HG03045 (cell line): ENCODE data around the gene CEP89.
"Not testable (repeated sequence)": the region's sequence is repeated elsewhere in the genome, so short reads cannot be mapped to it uniquely, and the experiment has no call there.

Source experiments
- ATAC-seq: cut with Tn5 transposase; IDR thresholded peaks from one replicate; pipeline ENCODE4 v1.9.1; 2021; ENCODE audit warnings: mild to moderate bottlenecking, moderate library complexity; ENCODE audit not compliant: unreplicated experiment

The CEP89 gene

DNA sequence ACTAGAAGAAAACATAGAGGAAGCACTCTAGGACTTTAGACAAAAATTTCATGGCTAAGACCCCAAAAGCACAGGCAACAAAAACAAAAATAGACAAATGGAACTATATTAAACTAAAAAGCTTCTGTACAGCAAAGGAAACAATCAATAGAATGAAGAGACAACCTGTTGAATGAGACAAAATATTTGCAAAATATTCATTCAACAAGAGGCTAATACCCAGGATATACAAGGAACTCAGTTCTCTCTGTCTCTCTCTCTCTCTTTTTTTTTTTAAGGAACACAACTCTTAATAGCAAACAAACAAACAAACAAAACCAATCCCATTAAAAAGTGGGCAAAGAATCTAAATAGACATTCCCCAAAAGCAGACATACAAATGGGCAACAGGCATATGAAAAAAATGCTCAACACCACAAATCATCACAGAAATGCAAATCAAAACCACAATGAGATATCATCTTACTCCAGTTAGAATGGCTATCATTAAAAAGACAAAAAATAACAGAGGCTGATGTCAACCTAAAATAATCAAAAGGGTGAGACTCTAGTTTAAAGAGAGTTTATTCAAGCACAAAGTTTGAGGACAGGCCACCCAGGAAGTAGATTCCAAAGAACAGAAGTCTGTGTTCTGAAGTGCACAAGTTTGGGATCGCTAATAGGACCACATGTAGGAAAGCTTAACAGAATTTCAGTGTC, 75.1 kb downstream of the CEP89 start:
- ATAC-seq, result no peak

DNA sequence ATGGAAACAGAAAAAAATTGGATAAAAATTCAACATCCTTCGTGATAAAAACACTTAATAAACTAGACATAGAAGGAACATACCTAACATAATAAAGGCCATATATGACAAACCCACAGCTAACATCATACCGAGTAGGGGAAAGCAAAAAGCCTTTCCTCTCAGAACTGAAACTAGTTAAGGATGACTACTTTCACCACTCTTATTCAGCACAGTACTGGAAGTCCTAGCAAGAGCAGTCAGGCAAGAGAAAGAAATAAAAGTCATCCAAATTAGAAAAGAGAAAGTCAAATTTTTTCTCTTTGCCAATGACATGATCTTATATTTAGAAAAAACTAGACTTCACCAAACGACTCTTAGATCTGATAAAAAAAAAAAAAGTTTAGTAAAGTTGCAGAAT, 76.4 kb downstream of the CEP89 start:
- no peak for ATAC-seq

DNA sequence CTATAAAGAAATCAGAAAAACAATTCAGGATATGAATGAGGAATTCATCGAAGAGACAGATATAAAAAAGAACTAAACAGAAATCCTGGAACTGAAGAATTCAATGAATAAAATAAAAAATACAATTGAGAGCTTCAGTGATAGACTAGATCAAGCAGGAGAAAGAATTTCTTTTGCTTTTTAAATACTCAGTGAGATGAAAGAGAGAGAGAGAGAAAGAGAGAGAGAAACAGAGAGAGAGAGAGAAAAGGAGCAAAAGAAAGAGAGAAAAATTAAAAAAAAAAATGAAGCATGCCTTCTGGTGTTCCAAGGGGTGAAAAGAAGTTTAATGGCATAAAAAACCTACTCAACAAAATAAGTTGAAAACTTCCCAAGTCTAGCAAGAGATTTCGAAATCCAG, 80.1 kb downstream of the CEP89 start:
- no peak for ATAC-seq

DNA sequence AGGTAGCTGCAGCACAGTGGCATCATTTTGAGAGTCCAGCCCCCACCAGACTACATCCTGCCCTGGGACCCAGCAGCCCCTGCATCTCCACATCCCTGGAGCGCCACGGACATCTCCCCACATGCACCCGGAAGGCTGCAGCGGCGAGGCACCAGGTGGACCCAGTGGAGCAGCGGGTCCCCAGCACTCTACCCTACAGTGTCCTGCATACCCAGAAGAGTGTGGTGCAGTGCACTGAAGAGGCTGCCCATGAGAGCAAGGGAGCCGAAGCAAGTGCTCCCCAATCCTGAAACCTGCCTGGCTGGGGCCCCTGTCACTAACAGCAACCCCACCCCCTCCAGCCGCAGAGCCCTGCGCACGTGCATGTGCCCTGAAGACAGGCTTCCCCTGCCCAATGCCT, 80.9 kb downstream of the CEP89 start:
- ATAC-seq, result no peak

GRCh38 chr19:32890326-32890725, 81.4 kb downstream of the CEP89 start:
- ATAC-seq, result no peak

DNA sequence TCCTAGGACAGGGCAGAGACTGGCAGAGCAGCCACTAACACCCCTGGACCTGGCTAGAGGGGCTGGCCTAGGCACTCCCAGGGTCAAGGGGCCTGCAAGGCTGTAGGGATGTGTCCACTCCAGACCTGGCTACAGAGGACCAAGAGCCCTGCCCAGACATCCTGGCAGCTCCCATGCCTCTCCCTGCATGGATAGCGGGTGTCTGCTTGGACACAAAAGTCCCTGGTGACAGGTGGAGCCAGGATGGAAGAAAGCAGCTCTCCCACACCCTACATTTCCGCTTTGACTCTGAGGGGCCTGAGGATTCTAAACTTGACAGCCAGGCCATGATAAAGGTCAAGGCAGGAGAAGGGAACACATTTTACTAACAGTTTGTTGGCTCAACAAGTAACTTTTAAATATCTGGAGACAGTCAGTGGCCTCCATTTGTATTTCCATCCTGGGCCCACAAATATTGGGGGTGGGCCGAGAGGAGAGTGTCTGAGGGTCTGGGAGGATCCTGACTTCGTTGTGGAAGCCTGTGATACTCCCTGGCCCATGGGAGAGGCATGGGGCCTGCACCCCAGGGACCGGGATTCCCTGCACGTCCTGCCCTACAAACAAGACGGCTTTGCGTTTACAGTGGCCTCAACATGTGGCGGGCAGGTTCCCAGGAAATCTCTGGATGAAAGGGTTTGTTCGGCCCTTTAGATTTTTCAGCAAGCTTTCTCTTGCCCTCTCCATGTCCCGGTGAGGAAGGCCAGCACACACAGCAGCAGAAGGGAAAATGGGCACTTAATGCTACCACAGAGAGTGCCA, 82.4 kb downstream of the CEP89 start:
- ATAC-seq, result no peak

DNA sequence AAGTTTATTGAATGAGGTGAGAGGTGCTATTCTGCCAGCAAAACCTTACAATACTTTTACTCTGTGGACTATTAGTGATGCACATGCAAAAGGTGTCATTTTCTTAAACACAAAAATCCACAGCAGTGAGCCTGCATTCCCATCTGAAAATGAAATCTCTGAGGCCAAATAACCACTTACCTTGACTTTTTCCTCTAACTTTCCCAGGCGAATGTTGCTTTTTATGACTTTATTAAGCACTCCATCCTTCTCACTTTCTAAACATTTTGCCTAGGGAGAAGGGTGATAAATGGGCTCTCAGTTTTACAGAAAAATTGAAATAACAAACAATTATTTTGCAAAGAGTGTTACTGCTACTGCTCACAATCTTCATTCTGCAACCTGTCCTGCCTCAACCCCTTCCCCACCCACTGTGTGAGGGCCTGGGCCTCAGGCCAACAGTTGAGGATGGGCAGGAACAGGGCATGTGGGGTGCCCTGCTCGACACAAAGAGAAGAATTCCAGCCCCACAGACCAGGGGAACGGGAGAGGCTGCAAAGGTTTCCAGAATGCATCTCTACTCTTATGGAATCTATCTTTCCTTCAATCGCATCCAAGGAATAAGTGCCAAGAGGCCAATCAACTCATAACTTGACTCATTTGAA, 84.1 kb downstream of the CEP89 start:
- ATAC-seq, result no peak

DNA sequence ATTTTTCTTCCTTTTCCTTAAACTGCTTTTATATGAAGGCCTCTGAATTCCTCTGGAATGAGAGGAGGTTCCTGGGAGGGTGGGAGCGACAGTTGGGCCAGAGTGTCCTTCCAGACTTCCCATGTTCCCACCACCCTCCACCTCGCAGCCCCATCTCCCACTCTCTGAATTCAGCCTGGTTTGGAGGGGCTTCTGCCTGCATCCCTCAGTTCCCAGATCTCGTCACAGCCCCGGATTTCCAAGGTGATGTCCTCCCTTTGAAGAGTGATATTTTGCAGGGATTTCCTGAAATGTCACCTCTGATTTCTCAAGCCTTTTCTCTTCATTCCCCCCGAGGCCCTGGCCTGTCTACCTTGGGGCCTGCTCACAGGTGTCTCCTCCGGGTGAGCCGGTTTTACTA, 85.5 kb downstream of the CEP89 start:
- no peak for ATAC-seq

GRCh38 chr19:32885255-32885654, 86.5 kb downstream of the CEP89 start:
- not testable (repeated sequence) for ATAC-seq

GRCh38 chr19:32881766-32882165, 90.0 kb downstream of the CEP89 start:
- no peak for ATAC-seq

- ATAC-seq, result no peak
These were observed 91.1 kb downstream of the CEP89 start for GRCh38 chr19:32880622-32881021.

- ATAC-seq, result no peak
These were observed 92.0 kb downstream of the CEP89 start for GRCh38 chr19:32879741-32880140.

DNA sequence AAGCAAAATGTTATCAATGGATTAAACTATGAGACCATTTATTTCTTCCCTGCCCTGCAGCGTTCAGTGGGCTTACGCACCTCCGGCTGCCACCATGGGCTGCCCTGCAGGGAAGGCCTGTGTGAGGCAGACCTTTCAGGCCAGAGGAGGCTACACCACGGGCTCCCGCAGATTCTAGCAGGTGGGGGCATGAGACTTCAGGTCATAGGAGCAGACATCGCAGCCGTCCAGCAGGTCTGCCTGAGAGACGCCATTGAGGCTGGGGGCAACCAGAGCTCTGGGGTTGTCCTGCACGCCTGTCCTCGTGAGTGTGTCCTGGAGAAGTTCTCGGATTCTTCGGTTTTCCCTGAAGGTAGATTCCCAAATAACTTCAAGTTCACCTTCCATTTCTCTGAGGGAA, 92.8 kb downstream of the CEP89 start:
- ATAC-seq, result no peak

GRCh38 chr19:32877977-32878745, 93.6 kb downstream of the CEP89 start:
- no peak for ATAC-seq

DNA sequence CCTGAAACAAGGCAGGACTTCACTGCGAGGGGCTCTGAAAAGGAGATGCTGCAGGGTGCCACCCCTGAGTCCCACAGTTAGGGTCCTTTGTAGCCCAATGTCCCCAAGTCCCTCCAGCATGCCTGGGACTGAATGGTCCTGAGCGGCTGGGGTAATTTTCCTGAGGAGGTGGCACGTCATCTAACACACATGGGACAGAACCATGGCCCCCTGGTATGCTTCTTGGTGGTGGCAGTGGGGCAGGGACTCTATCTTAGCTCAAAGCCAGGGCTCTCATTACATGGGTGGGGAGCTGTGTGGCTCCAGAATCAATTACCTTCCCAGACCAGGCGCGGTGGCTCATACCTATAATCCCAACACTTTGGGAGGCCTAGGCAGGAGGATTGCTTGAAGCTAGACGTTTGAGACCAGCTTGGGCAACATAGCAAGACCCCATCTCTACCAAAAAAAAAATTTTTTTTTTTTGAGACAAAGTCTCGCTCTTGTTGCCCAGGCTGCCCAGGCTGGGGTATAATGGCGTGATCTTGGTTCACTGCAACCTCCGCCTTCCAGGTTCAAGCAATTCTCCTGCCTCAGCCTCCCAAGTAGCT, 94.3 kb downstream of the CEP89 start:
- ATAC-seq, result no peak

- ATAC-seq, result no peak
These were observed 94.9 kb downstream of the CEP89 start for GRCh38 chr19:32876919-32877285.

DNA sequence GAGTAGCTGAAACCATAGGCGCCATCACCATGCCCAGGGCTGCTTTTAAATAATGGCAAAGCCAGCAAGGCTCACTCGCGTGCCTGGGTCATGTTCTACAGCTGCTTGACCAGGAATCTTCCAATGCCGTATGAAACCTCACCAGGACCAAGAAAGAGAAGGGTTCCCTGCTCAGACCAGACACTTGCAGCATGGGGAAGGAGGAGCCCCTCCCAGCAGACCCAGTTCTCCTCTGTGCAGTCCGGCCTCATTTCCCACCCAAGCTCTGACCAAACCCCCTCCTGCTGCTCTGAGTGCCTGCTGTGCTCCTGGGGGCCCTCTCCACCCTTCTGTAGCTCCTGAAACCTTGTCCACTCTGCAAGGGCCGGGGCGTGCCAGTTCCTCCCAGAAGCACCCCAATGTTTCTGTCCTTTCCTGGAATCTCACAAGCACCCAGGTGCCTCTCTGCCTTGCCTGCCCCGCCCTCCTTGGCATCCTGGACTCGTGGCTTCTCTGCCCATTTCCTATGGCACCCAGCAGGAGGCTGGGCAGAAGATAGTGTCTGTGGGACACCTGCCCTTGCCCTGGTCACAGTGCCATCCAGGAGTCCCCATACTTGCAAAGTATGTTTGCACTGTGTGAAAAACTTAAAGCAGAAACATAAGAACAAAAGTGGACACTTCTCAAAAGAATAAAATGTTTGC, 95.4 kb downstream of the CEP89 start:
- no peak for ATAC-seq

GRCh38 chr19:32875428-32875827, 96.3 kb downstream of the CEP89 start:
- ATAC-seq, result no peak

DNA sequence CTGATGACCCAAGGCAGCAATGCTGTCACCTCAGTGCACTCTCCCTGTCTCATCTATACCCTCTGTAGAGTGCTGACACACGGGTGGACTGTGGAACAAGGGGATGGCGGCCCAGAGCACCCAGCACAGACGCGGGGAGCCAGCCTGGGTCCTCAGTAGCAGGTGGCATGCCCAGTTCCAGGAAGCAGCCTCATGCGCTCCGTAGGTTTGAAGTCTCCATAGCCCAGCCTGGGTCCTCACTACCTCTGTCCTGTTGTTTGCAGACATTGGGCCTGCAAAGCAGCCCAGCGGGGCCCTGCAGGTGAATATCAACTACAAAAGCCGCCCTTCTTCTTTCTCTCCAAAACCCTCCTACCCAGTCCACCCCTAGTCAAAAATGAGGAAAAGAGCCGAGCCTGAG, 97.2 kb downstream of the CEP89 start:
- no peak for ATAC-seq

GRCh38 chr19:32873247-32873959, 98.4 kb downstream of the CEP89 start:
- ATAC-seq, result no peak
